ENCODE data around the gene STN1. TPM values are rescaled to one million over a fixed set of nuclear protein-coding genes. Genes with fewer than 3 reads are reported as not detected.

Gene STN1
- polyA plus RNA-seq, 1 experiment: 17.8 TPM

DNA sequence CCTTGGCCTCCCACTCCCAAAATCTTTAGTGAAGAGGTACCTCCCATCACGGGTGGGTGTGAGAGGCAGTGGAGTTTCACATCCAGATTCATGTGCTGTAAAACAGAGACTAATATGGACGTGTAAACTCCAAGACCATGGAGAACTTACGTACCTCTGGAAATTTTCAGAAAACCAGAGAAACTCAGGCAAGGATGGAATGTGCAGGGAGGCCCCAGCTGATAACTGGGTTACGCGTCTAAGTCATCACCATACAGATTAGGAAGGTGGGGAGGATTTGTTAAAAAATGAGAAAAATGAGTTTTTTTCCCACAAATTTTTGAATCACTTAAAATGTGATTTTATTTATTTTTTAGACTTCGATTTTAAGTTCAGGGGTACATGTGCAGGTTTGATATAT is 16.3 kb upstream of the STN1 start:
- Histone ChIP-seq H3K36me3 (ENCODE audit: control insufficient read depth, insufficient read depth, low read length) (no peaks in the 10 kb centered on the region), H3K27me3 (ENCODE audit: control insufficient read depth, insufficient read depth, low read length) (0 out of 2 replicates have a peak, but pooled peaks cover 1% of the 10 kb centered on the region), H3K4me3 (ENCODE audit: low read depth, low read length) (no peak overlapping the region)
- CTCF ChIA-PET: no interaction called here
- POLR2A ChIA-PET: no interaction called here
- DNase-seq (ENCODE audit: low read depth): no peak
- TF ChIP-seq, protein P1, sequence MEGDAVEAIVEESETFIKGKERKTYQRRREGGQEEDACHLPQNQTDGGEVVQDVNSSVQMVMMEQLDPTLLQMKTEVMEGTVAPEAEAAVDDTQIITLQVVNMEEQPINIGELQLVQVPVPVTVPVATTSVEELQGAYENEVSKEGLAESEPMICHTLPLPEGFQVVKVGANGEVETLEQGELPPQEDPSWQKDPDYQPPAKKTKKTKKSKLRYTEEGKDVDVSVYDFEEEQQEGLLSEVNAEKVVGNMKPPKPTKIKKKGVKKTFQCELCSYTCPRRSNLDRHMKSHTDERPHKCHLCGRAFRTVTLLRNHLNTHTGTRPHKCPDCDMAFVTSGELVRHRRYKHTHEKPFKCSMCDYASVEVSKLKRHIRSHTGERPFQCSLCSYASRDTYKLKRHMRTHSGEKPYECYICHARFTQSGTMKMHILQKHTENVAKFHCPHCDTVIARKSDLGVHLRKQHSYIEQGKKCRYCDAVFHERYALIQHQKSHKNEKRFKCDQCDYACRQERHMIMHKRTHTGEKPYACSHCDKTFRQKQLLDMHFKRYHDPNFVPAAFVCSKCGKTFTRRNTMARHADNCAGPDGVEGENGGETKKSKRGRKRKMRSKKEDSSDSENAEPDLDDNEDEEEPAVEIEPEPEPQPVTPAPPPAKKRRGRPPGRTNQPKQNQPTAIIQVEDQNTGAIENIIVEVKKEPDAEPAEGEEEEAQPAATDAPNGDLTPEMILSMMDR (IDR thresholded peaks at IDR 0.05; ENCODE audit: insufficient read depth, low read depth, low read length): no peak

DNA sequence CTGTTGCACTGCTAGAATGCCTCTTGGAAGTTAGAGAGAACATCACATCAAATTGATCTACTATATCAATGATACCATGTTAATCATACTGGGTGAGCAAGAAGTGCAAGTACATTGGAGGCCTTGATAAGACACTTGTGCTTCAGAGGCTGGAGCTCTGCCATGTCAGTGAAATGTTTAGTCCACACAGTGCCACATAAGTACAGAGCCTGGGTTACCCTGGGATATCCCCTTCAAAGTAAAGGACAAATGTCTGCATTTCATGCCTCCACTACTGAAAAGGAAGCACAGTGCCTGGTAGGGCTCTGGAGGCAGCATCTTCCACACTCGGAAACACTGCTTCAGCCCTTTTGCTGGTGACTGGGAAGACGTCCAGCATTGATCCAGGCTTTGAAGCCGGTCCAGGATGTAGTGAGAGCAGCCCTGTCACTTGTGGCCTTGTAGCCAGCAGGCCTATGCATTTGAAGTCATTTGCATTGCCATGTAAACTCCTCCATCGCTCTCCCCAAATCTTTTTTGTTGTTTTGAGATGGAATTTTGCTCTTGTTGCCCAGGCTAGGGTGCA is 15.7 kb upstream of the STN1 start:
- ChIA-PET POLR2A (no interaction called here), CTCF (no interaction called here)
- DNase-seq (ENCODE audit: low read depth): no peak
- TF ChIP-seq, protein P1 (IDR thresholded peaks at IDR 0.05; ENCODE audit: insufficient read depth, low read depth, low read length): no peak
- 0 out of 2 replicates have a peak, but pooled peaks cover 1% of the 10 kb centered on the region for H3K27me3 ChIP-seq (ENCODE audit: control insufficient read depth, insufficient read depth, low read length)
- H3K36me3 ChIP-seq (ENCODE audit: control insufficient read depth, insufficient read depth, low read length): no peaks in the 10 kb centered on the region
- no peak overlapping the region for H3K4me3 ChIP-seq (ENCODE audit: low read depth, low read length)

DNA sequence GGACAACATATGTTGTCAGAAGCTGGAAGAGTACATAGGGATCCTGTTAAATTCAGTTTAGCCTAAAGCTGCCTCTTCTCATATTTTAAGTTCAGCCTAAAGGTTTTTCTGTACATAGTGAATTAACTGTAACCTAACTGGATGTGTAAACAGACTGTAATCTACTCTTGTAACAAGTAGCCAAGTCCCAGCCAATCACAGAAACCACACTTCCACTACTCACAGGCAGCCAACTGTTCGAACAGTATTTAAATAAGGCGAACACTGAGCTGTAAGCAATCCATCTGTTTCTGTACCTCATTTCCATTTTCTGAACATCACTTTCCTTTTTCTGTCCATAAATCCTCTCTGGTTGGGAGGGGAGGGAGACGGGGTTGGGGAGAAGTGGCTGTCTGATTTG is 15.0 kb upstream of the STN1 start:
- no peak for DNase-seq (ENCODE audit: low read depth)
- 0 out of 2 replicates have a peak, but pooled peaks cover 1% of the 10 kb centered on the region for H3K27me3 ChIP-seq (ENCODE audit: control insufficient read depth, insufficient read depth, low read length)
- H3K4me3 ChIP-seq (ENCODE audit: low read depth, low read length): no peak overlapping the region
- POLR2A ChIA-PET: no interaction called here
- TF ChIP-seq, protein P1 (IDR thresholded peaks at IDR 0.05; ENCODE audit: insufficient read depth, low read depth, low read length): no peak
- no peaks in the 10 kb centered on the region for H3K36me3 ChIP-seq (ENCODE audit: control insufficient read depth, insufficient read depth, low read length)
- CTCF ChIA-PET: interaction anchor here (0.8 kb wide), 1 partner anchor 9 kb away, joined by 3 read pairs; no protein-coding TSS in a partner anchor

DNA sequence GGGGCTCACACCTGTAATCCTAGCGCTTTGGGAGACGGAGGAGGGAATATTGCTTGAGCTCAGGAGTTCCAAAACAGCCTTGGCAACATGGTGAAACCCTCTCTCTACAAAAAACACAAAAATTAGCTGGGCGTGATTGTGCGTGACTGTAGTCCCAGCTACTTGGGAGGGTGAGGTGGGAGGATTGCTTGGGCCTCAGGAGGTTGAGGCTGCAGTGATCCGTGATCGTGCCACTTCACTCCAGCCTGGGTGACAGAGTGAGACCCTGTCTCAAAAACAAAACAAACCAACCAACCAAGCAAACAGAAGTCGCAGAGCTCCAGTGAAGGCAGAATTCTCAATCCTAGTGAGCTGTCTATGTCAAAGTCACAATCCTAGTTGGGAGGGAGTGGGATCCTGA is 14.3 kb upstream of the STN1 start:
- 0 out of 2 replicates have a peak, but pooled peaks cover 1% of the 10 kb centered on the region for H3K27me3 ChIP-seq (ENCODE audit: control insufficient read depth, insufficient read depth, low read length)
- TF ChIP-seq, protein P1 (IDR thresholded peaks at IDR 0.05; ENCODE audit: insufficient read depth, low read depth, low read length): no peak
- ChIA-PET CTCF (no interaction called here), POLR2A (no interaction called here)
- no peaks in the 10 kb centered on the region for H3K36me3 ChIP-seq (ENCODE audit: control insufficient read depth, insufficient read depth, low read length)
- no peak for DNase-seq (ENCODE audit: low read depth)
- H3K4me3 ChIP-seq (ENCODE audit: low read depth, low read length): no peak overlapping the region

DNA sequence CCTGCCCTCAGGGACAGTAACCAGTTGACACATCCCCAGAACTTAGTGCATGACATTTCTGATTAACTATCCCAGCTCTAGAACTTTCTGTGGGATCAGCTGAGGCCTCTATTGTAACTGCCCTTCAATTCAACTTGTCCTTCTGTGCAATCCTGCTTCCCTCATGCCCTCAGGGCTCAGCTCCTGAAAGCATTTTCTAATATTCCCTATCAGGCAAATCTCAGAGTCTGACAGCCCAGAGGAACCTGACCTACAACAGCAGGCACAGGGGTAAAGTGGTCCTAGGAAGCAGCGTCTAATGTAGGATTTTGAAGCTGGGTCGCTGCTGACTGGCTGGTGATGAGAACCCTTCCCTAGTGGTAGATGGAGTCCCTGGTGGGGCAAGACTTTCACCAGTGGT is 13.6 kb upstream of the STN1 start:
- H3K4me3 ChIP-seq (ENCODE audit: low read depth, low read length): no peak overlapping the region
- DNase-seq (ENCODE audit: low read depth): no peak
- POLR2A ChIA-PET: no interaction called here
- TF ChIP-seq, protein P1 (IDR thresholded peaks at IDR 0.05; ENCODE audit: insufficient read depth, low read depth, low read length): no peak
- CTCF ChIA-PET: interaction anchor here (0.7 to 1.2 kb wide), 2 partner anchors 10 to 46 kb away, joined by 4 to 5 read pairs; no protein-coding TSS in a partner anchor
- H3K36me3 ChIP-seq (ENCODE audit: control insufficient read depth, insufficient read depth, low read length): no peaks in the 10 kb centered on the region
- no peaks in the 10 kb centered on the region for H3K27me3 ChIP-seq (ENCODE audit: control insufficient read depth, insufficient read depth, low read length)
